Neuron (in vitro differentiated cells): ENCODE results near the gene SDF4.

Experiments
- H2AFZ ChIP-seq: one replicate; pipeline ENCODE4 v1.6.1; 2013; ENCODE audit warnings: low read depth, mild to moderate bottlenecking, inconsistent platforms, low read length, moderate library complexity
- H3K27me3 ChIP-seq: one replicate; pipeline ENCODE4 v1.6.1; 2013; ENCODE audit warnings: low read length; ENCODE audit not compliant: insufficient read depth
- H3K36me3 ChIP-seq: one replicate; pipeline ENCODE4 v1.6.1; 2013; ENCODE audit warnings: low read length; ENCODE audit not compliant: insufficient read depth
- H3K4me1 ChIP-seq: one replicate; pipeline ENCODE4 v1.6.1; 2013; ENCODE audit warnings: low read length; ENCODE audit not compliant: insufficient read depth
- H3K4me3 ChIP-seq: 2 replicates; pipeline ENCODE4 v1.5.1; 2013; ENCODE audit warnings: mild to moderate bottlenecking, low read length, moderate library complexity
- H3K9me3 ChIP-seq: one replicate; pipeline ENCODE4 v1.6.1; 2013; ENCODE audit warnings: low read length

SDF4 gene

GRCh38 chr1:1268284-1268682 lies 36.5 kb upstream of the SDF4 start:
- H3K4me3 ChIP-seq, result no peak overlapping the region
- H2AFZ ChIP-seq, result no peak overlapping the region
- peaks cover 41% of the 10 kb centered on the region for H3K36me3 ChIP-seq
- no peaks in the 10 kb centered on the region for H3K27me3 ChIP-seq
- H3K9me3 ChIP-seq, result no peaks in the 10 kb centered on the region
- peaks cover 22% of the 10 kb centered on the region for H3K4me1 ChIP-seq

DNA sequence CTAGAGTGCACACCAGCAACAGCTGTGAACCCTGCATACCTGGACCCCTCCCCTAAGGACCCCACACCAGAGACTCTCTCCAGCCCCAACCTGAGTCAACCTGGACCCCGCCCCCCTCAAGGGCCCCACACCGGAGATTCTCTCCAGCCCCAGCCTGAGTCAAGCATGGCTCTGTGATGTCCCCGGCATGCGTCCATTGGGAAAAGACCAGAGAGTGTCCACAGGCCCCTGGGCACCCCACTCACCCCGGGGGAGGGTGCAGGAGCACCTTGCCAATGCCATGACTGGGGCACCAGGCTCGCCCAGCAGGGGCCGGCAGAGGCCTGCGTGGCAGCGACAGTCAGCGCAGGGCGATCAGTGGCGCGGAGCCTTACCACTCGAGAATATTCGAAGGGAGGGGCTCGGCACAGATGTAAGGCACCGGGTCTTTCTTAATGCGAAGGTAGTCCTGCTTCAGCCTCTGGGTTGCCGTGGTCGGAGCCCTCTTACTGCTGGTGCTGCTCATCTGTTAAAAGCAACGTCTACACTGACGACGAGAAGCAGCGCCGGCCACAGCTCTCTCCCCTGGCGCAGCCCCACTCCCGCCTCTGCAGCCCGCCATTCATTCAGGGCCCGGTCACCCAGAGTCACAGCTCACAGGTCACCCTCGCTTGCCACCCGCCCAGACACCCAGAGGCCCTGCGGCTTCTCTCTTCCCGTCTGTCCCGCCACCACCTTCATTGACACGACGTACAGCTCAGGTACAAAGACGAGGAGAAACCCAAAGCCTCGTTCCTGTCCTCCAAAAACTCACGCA lies 35.9 kb upstream of the SDF4 start:
- H3K9me3 ChIP-seq, result no peaks in the 10 kb centered on the region
- H3K27me3 ChIP-seq, result no peaks in the 10 kb centered on the region
- H3K36me3 ChIP-seq, result peaks cover 47% of the 10 kb centered on the region
- H3K4me1 ChIP-seq, result peaks cover 18% of the 10 kb centered on the region
- no peak overlapping the region for H3K4me3 ChIP-seq
- H2AFZ ChIP-seq, result no peak overlapping the region

- H3K27me3 ChIP-seq, result no peaks in the 10 kb centered on the region
- H3K36me3 ChIP-seq, result peaks cover 56% of the 10 kb centered on the region
- H3K4me1 ChIP-seq, result no peaks in the 10 kb centered on the region
- H3K9me3 ChIP-seq, result no peaks in the 10 kb centered on the region
- no peak overlapping the region for H3K4me3 ChIP-seq
- H2AFZ ChIP-seq, result no peak overlapping the region
These were observed 33.1 kb upstream of the SDF4 start for GRCh38 chr1:1264868-1265272.

DNA sequence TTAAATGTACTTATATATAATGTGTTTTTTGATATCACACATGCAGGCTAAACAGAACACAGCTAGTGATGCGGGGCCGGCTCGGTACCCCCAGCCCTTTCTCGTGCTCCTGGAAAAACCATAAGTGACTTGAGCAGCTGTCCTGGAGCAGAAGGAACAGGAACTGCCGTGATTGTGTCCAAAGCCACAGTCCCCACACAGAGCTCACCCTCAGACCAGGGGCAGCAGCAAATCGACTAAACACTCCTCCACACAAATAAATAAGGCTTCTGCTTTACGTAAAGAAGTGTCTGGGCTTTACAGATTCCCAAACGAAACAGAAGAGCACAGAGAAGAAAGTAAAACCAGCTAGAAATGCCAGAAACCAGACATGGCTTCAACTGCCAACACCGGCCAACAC lies 32.2 kb upstream of the SDF4 start:
- Histone ChIP-seq H3K27me3 (no peaks in the 10 kb centered on the region), H2AFZ (no peak overlapping the region), H3K4me1 (no peaks in the 10 kb centered on the region), H3K4me3 (no peak overlapping the region), H3K9me3 (no peaks in the 10 kb centered on the region), H3K36me3 (peaks cover 61% of the 10 kb centered on the region)

DNA sequence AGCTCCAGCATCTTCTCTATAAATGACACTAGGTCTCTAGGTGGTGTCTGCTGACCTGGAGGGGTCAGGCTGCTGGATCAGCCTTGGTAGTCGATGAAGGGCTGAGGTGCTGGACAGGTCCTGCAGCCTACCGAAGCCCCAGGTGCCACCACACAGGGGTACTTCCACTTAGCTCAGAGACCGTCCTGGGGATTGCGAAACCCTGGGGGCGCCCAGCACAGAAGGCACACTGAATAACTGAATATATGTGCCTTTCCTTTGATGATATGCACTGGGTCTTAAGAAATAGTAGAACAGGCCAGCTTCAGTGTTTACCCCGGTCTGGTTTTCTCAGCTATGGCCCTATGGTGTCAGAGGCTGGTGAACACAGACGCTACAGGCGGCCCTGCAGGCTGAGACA lies 31.0 kb upstream of the SDF4 start:
- H2AFZ ChIP-seq, result no peak overlapping the region
- H3K4me3 ChIP-seq, result no peak overlapping the region
- H3K36me3 ChIP-seq, result peaks cover 63% of the 10 kb centered on the region
- no peaks in the 10 kb centered on the region for H3K27me3 ChIP-seq
- no peaks in the 10 kb centered on the region for H3K4me1 ChIP-seq
- H3K9me3 ChIP-seq, result no peaks in the 10 kb centered on the region

DNA sequence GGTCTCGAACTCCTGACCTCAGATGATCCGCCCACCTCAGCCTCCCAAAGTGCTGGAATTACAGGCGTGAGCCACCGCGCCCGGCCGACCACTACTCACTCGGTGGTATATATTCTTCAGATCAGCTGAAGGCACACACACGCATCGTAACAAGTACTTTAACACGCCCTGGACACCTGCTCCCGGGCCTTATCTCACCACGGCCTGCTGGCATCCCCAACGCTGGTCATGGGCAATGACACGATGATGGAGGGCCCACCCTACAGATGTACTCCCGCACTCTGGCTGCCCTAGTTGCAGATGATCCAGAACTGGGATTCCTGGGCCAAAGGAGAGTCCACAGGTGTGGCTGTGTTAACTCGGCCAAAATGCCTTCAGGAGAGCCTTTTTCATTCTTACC lies 30.3 kb upstream of the SDF4 start:
- Histone ChIP-seq H3K36me3 (peaks cover 60% of the 10 kb centered on the region), H3K27me3 (no peaks in the 10 kb centered on the region), H3K4me3 (no peak overlapping the region), H2AFZ (no peak overlapping the region), H3K9me3 (no peaks in the 10 kb centered on the region), H3K4me1 (no peaks in the 10 kb centered on the region)

GRCh38 chr1:1260843-1261560 lies 29.2 kb upstream of the SDF4 start:
- no peak overlapping the region for H3K4me3 ChIP-seq
- H3K27me3 ChIP-seq, result no peaks in the 10 kb centered on the region
- H3K9me3 ChIP-seq, result no peaks in the 10 kb centered on the region
- no peak overlapping the region for H2AFZ ChIP-seq
- peaks cover 59% of the 10 kb centered on the region for H3K36me3 ChIP-seq
- H3K4me1 ChIP-seq, result no peaks in the 10 kb centered on the region

DNA sequence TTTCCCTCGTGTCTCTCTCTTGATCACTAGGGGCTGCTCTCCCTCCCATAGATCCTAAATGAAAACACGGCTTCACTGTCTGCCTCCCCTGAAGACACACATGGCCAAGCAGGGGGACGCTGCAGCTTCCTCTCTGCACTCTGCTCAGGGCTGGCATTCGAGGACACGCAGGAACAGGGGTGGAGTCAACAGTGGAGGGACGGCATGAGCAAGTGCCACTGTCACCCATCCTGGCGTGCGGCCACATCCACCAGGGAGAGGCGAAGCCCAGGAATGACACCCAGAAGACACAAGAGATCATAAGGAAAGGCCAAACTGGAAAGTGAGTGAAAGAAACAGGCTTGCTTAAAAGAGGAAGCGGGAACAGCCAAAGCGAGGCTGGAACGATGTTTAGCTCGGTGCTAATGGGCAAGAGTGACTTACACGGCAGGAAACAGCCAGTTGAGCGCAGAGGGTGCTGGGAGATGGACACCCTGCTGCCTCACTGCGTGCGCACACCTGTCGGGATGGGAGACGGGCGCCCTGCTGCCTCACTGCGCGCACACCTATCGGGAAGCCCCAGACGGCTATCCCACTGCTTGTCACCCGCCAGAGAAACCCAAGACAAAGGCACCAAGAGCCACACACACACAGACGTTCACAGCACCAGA lies 28.3 kb upstream of the SDF4 start:
- H3K36me3 ChIP-seq, result peaks cover 62% of the 10 kb centered on the region

DNA sequence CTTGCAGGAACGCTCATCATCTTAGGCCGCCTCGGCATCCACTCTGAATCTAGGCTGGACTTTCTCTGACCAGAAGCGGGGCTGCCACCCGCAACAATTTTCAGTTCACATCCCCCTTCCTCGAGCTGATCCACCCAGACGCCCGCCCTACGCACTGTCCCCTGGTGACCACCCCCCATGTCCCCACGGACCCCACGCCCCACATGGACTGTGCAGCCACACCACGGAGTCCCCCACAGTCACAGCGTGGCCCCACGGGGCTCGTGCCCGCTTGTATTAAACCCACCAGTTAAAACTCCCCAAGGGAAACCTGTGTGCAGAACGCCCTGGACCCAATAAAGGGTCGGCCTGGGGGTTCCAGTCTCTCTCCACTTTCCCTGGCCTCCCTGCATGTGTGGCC lies 27.7 kb upstream of the SDF4 start:
- Histone ChIP-seq H3K9me3 (no peaks in the 10 kb centered on the region), H3K36me3 (peaks cover 62% of the 10 kb centered on the region), H2AFZ (no peak overlapping the region), H3K4me3 (no peak overlapping the region), H3K27me3 (no peaks in the 10 kb centered on the region), H3K4me1 (no peaks in the 10 kb centered on the region)

More for the DNA sequence above, 28.3 kb upstream of the SDF4 start:
- Histone ChIP-seq H3K27me3 (no peaks in the 10 kb centered on the region), H3K4me3 (no peak overlapping the region), H2AFZ (no peak overlapping the region), H3K4me1 (no peaks in the 10 kb centered on the region), H3K9me3 (no peaks in the 10 kb centered on the region)

- Histone ChIP-seq H3K36me3 (peaks cover 62% of the 10 kb centered on the region), H3K9me3 (no peaks in the 10 kb centered on the region), H3K4me1 (no peaks in the 10 kb centered on the region), H3K4me3 (no peak overlapping the region), H2AFZ (no peak overlapping the region), H3K27me3 (no peaks in the 10 kb centered on the region)
These were observed 27.3 kb upstream of the SDF4 start for GRCh38 chr1:1259119-1259488.

GRCh38 chr1:1256956-1257871 lies 25.4 kb upstream of the SDF4 start:
- Histone ChIP-seq H3K9me3 (no peaks in the 10 kb centered on the region), H3K27me3 (no peaks in the 10 kb centered on the region), H3K36me3 (peaks cover 53% of the 10 kb centered on the region), H3K4me3 (no peak overlapping the region), H2AFZ (no peak overlapping the region), H3K4me1 (no peaks in the 10 kb centered on the region)

GRCh38 chr1:1255611-1256010 lies 23.8 kb upstream of the SDF4 start:
- Histone ChIP-seq H3K9me3 (no peaks in the 10 kb centered on the region), H3K4me1 (no peaks in the 10 kb centered on the region), H3K4me3 (no peak overlapping the region), H2AFZ (no peak overlapping the region), H3K27me3 (no peaks in the 10 kb centered on the region), H3K36me3 (peaks cover 45% of the 10 kb centered on the region)
